Measurements from ENCODE around the gene SKIC8.

DNA sequence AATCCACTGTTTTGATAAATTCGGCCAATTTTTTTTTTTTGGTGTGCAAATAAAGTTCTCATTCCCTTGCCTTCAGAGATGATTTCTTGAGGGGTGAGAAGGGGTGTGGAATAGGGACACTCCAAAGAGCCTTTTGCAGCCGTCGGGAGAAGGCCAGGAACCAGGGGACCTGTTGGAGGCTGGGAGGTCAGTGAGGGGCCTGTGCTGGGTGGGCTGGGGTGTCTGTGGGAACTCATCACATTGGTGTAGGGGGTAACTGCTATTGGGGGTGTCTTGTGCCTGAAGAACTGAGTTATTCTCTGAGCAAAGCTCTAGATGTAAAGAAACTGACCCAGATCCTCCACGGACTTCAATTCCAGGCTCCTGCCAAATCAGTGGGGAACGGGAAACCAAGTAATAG, 13.5 kb upstream of the SKIC8 start:
- TF ChIP-seq POLR2A (IDR thresholded peaks at IDR 0.05): no peak
- TF ChIP-seq, protein P1, sequence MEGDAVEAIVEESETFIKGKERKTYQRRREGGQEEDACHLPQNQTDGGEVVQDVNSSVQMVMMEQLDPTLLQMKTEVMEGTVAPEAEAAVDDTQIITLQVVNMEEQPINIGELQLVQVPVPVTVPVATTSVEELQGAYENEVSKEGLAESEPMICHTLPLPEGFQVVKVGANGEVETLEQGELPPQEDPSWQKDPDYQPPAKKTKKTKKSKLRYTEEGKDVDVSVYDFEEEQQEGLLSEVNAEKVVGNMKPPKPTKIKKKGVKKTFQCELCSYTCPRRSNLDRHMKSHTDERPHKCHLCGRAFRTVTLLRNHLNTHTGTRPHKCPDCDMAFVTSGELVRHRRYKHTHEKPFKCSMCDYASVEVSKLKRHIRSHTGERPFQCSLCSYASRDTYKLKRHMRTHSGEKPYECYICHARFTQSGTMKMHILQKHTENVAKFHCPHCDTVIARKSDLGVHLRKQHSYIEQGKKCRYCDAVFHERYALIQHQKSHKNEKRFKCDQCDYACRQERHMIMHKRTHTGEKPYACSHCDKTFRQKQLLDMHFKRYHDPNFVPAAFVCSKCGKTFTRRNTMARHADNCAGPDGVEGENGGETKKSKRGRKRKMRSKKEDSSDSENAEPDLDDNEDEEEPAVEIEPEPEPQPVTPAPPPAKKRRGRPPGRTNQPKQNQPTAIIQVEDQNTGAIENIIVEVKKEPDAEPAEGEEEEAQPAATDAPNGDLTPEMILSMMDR (IDR thresholded peaks at IDR 0.05): no peak
